ENCODE data around the gene METTL16.

METTL16 gene

DNA sequence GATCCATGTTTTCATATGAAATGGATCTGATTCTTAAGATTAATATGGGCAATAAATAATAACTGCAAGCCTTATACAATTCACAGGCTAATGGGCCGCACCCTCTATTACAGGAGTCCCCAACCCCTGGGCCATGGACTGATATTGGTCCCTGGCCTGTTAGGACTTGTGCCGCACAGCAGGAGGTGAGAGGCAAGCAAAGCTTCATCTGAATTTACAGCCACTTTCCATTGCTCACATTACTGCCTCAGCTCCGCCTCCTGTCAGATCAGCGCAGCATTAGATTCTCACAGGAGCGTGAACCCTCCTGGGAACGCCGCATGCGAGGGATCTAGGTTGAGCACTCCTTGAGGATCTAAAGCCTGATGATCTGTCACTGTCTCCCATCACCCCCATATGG, 26.8 kb downstream of the METTL16 start:
- Mint-ChIP-seq H3K27me3 (no peaks in the 10 kb centered on the region), H3K36me3 (peaks cover 9% of the 10 kb centered on the region), H3K9me3 (no peaks in the 10 kb centered on the region), H3K27ac (no peak overlapping the region), H3K4me3 (no peak overlapping the region), H3K4me1 (peaks cover 20% of the 10 kb centered on the region)
- DNase-seq (ENCODE audit: low spot score in 2 of 2) = no peak
- ATAC-seq (ENCODE audit: low read depth) = no peak

DNA sequence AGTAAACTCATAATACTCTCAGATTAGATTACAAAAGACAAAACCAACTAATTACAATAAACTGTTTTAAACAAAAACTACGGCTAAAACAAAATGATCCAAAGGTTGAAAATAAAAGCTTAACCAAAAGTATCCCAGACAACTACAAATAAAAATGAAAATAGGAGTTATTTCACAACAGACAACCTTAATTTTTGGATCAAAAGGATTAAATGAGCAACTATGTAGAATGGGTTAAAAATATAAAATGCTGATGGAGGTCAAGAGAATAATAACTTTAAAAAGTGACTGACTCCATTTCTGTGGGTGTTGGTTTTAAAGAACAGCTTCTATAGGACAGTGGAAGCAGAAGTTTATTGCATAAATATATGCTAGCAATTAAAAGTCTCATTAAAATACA, 28.6 kb downstream of the METTL16 start:
- DNase-seq (ENCODE audit: low spot score in 2 of 2) = no peak
- Mint-ChIP-seq H3K27ac (no peak overlapping the region), H3K36me3 (peaks cover 10% of the 10 kb centered on the region), H3K4me1 (peaks cover 23% of the 10 kb centered on the region), H3K4me3 (no peak overlapping the region), H3K9me3 (no peaks in the 10 kb centered on the region), H3K27me3 (no peaks in the 10 kb centered on the region)
- ATAC-seq (ENCODE audit: low read depth) = no peak

DNA sequence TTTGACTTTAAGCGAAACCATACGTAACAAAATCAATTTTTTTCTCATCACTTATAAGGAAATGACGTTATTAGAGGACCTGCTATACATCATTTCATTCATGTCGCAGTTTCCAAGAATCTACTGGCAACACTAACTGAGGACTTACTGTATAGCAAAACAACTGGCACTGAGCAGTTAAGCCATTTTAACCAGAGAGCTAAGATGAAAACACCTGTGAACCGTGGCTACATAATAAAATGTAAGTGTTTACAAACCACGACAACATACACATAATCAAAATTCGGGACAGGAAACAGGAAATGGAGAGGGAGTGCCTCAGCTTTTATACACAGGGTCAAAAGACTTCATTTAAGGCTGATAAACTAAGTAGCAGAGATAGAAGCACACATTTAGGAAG, 29.5 kb downstream of the METTL16 start:
- no peaks in the 10 kb centered on the region for H3K9me3 Mint-ChIP-seq
- H3K4me1 Mint-ChIP-seq = peaks cover 27% of the 10 kb centered on the region
- peaks cover 15% of the 10 kb centered on the region for H3K36me3 Mint-ChIP-seq
- DNase-seq (ENCODE audit: low spot score in 2 of 2) = no peak
- no peak for ATAC-seq (ENCODE audit: low read depth)
- no peak overlapping the region for H3K4me3 Mint-ChIP-seq
- peak overlapping the region; percentile 56 for H3K27ac Mint-ChIP-seq
- no peaks in the 10 kb centered on the region for H3K27me3 Mint-ChIP-seq

DNA sequence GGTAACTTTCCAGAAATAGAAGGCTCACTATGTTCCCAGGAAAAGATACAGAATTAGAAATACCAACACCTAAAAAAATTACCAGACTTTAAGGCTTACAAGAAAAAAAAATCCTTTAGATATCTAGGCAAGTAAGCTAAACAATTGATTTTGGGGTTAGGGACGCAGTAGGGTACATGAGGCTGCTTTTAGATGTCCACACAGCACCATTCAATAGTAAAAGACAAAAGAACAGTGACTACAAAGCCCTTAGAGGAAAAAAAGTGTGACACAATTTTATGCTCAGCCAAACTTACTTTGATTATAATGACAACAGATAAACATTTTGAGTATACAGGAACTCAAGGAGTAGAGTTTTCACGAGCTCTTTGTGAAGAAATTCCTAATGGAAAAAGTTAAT, 29.9 kb downstream of the METTL16 start:
- ATAC-seq (ENCODE audit: low read depth) = no peak
- Mint-ChIP-seq H3K27me3 (no peaks in the 10 kb centered on the region), H3K4me3 (no peak overlapping the region), H3K36me3 (peaks cover 10% of the 10 kb centered on the region), H3K9me3 (no peaks in the 10 kb centered on the region), H3K27ac (peak overlapping the region; percentile 56), H3K4me1 (peaks cover 24% of the 10 kb centered on the region)
- DNase-seq (ENCODE audit: low spot score in 2 of 2) = no peak

DNA sequence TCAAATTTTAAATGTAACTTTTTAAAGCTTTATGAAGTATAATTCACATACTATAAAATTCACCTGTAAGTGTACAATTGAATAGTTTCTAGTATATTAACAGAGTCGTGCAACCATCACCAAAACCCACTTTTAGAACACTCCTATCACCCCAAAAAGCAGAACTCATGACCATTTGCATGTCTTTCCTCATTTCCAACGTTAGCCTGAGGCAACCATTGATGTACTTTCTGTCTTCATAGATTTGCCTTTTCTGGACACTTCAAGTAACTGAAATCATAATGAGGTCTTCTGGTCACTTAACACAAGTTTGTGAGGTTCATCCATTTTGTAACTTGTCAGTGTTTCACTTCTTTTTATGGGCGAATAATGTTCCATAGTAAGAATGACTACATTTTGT, 33.2 kb downstream of the METTL16 start:
- Mint-ChIP-seq H3K4me3 (no peak overlapping the region), H3K27me3 (no peaks in the 10 kb centered on the region), H3K36me3 (peaks cover 21% of the 10 kb centered on the region), H3K27ac (no peak overlapping the region), H3K4me1 (peaks cover 26% of the 10 kb centered on the region), H3K9me3 (no peaks in the 10 kb centered on the region)
- ATAC-seq (ENCODE audit: low read depth) (no peak), DNase-seq (ENCODE audit: low spot score in 2 of 2) (no peak)

DNA sequence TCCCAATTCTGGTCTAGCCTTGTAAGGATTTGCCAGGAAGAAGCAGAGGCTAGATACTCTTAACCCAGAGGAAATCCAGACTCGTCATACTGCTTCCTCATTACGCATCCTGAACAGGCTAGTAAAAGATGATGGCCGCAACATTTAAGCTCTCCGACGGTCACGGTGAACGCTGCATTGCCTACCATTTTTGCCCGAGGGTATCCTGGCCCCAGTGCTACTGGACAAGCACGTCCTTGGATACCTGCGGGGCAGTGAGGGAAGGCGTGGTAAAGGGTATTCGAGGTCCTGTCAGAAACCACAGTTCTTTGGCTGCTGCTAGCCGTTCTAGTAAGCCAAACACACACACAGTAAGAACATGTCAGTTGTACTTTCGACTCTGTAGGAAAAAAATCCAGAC, 36.6 kb downstream of the METTL16 start:
- ATAC-seq (ENCODE audit: low read depth) (no peak), DNase-seq (ENCODE audit: low spot score in 2 of 2) (no peak)
- Mint-ChIP-seq H3K36me3 (peaks cover 29% of the 10 kb centered on the region), H3K9me3 (no peaks in the 10 kb centered on the region), H3K4me3 (no peak overlapping the region), H3K4me1 (peaks cover 15% of the 10 kb centered on the region), H3K27ac (no peak overlapping the region), H3K27me3 (no peaks in the 10 kb centered on the region)

DNA sequence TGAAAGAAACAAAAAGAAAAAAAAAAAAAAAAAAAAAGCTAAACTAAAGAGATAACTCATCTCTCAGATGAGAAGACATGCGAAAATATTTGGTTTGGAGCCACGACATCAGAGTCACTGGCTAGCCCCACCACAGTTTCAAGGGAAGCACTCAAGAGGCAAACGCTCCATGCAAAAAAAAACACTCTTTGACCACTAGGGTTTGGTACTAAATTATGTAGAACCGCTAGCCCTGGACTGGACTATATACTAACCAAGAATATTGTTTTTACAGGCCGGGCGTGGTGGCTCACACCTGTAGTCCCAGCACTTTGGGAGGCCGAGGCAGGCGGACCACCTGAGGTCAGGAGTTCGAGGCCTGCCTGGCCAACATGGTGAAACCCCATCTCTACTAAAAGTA, 37.3 kb downstream of the METTL16 start:
- peaks cover 35% of the 10 kb centered on the region for H3K36me3 Mint-ChIP-seq
- no peaks in the 10 kb centered on the region for H3K9me3 Mint-ChIP-seq
- no peak for ATAC-seq (ENCODE audit: low read depth)

DNA sequence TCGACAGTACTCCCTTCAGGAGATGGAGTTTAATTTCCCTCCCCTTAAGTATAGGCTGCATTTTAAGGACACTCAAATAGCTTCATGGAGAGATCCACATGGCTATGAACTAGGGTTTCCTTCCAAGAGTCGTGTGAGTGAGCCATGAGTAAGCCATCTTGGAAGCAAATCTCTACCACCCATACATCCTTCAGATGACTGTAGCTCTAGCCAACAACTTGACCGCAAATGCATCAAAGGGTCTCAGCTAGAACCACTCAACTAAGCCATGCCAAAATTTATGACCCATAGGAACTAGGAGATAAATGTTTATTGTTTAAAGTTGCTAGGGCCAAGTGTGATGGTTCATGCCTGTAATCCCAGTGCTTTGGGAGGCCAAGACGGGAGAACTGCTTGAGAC, 43.4 kb downstream of the METTL16 start:
- Mint-ChIP-seq H3K27me3 (no peaks in the 10 kb centered on the region), H3K27ac (no peak overlapping the region), H3K4me1 (no peaks in the 10 kb centered on the region), H3K9me3 (no peaks in the 10 kb centered on the region), H3K36me3 (peaks cover 31% of the 10 kb centered on the region), H3K4me3 (no peak overlapping the region)
- ATAC-seq (ENCODE audit: low read depth) = no peak
- DNase-seq (ENCODE audit: low spot score in 2 of 2) = no peak

More for the DNA sequence above, 37.3 kb downstream of the METTL16 start:
- no peaks in the 10 kb centered on the region for H3K27me3 Mint-ChIP-seq
- DNase-seq (ENCODE audit: low spot score in 2 of 2) = no peak
- no peak overlapping the region for H3K27ac Mint-ChIP-seq
- H3K4me1 Mint-ChIP-seq = peaks cover 15% of the 10 kb centered on the region
- H3K4me3 Mint-ChIP-seq = no peak overlapping the region

DNA sequence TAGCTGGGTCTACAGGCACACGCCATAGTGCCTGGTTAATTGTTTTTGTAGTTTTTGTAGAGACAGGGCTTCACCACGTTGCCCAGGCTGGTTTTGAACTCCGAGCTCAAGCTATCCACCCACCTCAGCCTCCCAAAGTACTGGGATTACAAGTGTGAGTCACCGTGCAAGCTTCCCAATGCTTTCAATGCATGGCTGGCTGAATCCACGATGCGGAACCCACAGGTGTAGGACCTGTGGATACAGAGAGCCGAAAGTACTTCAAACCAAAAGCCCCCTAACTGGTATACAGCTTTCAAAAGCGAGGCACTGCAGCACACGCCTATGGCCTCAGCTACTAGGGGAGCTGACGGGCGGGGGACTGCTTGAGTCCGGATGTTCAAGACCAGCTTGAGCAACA, 44.8 kb downstream of the METTL16 start:
- H3K36me3 Mint-ChIP-seq = peaks cover 33% of the 10 kb centered on the region
- no peaks in the 10 kb centered on the region for H3K27me3 Mint-ChIP-seq
- H3K27ac Mint-ChIP-seq = no peak overlapping the region
- DNase-seq (ENCODE audit: low spot score in 2 of 2) (no peak), ATAC-seq (ENCODE audit: low read depth) (no peak)
- H3K9me3 Mint-ChIP-seq = no peaks in the 10 kb centered on the region
- no peaks in the 10 kb centered on the region for H3K4me1 Mint-ChIP-seq
- H3K4me3 Mint-ChIP-seq = no peak overlapping the region

DNA sequence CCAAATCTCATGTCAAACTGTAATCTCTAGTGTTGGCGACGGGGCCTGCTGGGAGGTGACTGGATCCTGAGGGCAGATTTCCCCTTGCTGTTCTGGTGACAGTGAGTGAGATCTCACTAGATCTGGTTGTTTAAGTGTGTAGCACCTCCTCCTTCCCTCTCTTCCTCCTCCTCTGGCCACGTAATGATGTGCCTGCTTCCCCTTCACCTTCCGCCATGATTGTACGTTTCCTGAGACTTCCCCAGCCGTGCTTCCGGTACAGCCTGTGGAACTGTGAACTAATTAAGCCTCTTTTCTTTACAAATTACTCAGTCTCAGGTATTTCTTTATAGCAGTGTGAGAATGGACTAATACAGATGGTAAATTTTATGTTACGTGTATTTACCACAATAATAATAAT, 49.2 kb downstream of the METTL16 start:
- H3K4me3 Mint-ChIP-seq = no peak overlapping the region
- H3K36me3 Mint-ChIP-seq = peaks cover 24% of the 10 kb centered on the region

DNA sequence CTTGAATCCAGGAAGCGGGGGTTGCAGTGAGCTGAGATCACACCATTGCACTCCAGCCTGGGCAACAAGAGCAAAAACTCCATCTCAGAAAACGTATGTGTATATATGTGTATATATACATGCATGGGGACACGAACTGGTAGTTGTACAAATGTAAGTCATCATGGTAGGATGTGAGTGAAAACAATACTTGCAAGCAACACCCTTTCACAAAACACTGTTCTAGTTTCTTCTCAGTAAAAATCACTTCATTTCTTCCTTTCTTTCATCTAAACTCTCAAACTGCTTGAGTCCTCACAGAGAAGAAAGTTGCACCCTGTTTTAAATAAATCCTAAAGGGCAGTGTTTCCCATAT, 51.8 kb downstream of the METTL16 start:
- no peak overlapping the region for H3K27ac Mint-ChIP-seq
- H3K4me3 Mint-ChIP-seq = no peak overlapping the region
- DNase-seq (ENCODE audit: low spot score in 2 of 2) (no peak), ATAC-seq (ENCODE audit: low read depth) (no peak)
- H3K9me3 Mint-ChIP-seq = no peaks in the 10 kb centered on the region
- no peaks in the 10 kb centered on the region for H3K4me1 Mint-ChIP-seq
- H3K27me3 Mint-ChIP-seq = no peaks in the 10 kb centered on the region
- peaks cover 26% of the 10 kb centered on the region for H3K36me3 Mint-ChIP-seq

More for the DNA sequence above, 49.2 kb downstream of the METTL16 start:
- Mint-ChIP-seq H3K4me1 (no peaks in the 10 kb centered on the region), H3K27me3 (no peaks in the 10 kb centered on the region), H3K27ac (no peak overlapping the region), H3K9me3 (no peaks in the 10 kb centered on the region)
- DNase-seq (ENCODE audit: low spot score in 2 of 2) (no peak), ATAC-seq (ENCODE audit: low read depth) (no peak)

DNA sequence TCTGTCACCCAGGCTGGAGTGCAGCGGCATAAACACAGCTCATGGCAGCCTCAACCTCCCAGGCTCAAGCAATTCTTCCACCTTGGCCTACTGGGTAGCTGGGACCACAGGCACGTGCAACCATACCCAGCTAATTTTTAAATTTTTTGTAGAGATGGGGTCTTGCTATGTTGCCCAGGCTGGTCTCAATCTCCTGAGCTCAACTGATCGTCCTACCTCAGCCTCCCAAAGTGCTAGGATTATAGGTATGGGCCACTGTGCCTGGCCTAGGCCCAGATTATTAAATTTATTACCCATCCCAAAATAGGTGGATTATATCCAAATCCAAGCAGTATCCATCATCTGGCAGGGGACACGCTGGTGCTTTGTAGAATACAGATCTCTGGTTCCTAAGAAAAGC, 53.8 kb downstream of the METTL16 start:
- ATAC-seq (ENCODE audit: low read depth) (no peak), DNase-seq (ENCODE audit: low spot score in 2 of 2) (no peak)
- Mint-ChIP-seq H3K36me3 (peaks cover 21% of the 10 kb centered on the region), H3K27ac (no peak overlapping the region), H3K4me3 (no peak overlapping the region), H3K27me3 (no peaks in the 10 kb centered on the region), H3K4me1 (peaks cover 5% of the 10 kb centered on the region), H3K9me3 (no peaks in the 10 kb centered on the region)

DNA sequence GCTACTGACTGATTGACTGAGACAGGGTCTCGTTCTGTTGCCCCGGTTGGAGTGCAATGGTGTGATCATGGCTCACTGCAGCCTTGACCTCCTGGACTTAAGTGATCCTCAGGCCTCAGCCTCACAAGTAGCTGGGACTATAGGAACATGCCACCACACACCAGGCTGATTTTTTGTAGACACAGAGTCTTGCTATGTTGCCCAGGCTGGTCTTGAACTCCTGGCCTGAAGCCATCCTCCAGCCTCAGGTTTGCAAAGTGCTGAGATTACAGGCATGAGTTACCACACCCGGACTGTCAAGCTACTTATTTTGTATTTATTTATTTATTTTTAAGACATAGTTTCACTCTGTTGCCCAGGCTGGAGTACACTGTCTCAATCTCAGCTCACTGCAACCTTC, 55.2 kb downstream of the METTL16 start:
- peaks cover 11% of the 10 kb centered on the region for H3K36me3 Mint-ChIP-seq
- no peak for DNase-seq (ENCODE audit: low spot score in 2 of 2)
- no peak overlapping the region for H3K4me3 Mint-ChIP-seq
- H3K9me3 Mint-ChIP-seq = no peaks in the 10 kb centered on the region
- no peak for ATAC-seq (ENCODE audit: low read depth)
- H3K27ac Mint-ChIP-seq = no peak overlapping the region
- peaks cover 5% of the 10 kb centered on the region for H3K4me1 Mint-ChIP-seq
- no peaks in the 10 kb centered on the region for H3K27me3 Mint-ChIP-seq

DNA sequence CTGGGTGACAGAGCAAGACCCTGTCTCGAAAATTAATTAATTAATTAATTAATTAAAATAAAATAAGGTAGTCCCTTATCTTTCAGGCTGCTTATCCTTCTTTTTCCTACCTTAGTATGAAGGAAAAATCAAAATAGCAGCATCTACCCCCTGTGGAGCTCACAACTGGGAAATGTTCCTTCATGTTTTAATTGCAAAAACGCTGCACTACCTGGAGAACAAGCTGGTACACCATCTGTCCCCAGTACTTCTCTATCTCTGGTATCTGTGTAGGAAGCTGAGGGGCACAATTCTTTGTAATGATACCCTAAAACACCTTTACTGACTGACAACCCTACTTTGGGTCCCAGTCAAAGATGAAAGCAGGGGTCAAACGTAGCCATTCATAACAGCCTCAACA, 55.7 kb downstream of the METTL16 start:
- Mint-ChIP-seq H3K4me3 (no peak overlapping the region), H3K27ac (no peak overlapping the region), H3K36me3 (peaks cover 11% of the 10 kb centered on the region), H3K27me3 (no peaks in the 10 kb centered on the region), H3K4me1 (peaks cover 5% of the 10 kb centered on the region), H3K9me3 (no peaks in the 10 kb centered on the region)
- no peak for DNase-seq (ENCODE audit: low spot score in 2 of 2)
- no peak for ATAC-seq (ENCODE audit: low read depth)

DNA sequence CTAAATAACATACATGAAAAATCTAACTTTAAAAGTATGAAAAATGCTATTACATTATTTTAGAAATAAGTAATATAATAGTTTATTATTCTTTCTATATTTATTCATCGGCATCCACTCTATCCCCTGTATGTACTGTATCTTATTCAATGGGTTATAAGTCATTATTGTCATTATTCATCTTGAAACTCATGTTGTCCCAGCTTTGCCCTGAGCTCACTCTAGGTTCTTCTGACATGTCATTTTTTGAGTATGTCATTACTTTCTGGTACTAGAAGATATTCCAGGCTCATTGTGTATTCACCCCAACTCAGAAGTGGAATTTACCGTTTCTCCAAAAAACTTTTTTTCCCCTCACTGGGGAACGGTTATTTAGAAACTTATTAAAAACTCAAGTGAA, 57.8 kb downstream of the METTL16 start:
- no peak for DNase-seq (ENCODE audit: low spot score in 2 of 2)
- Mint-ChIP-seq H3K27ac (peak overlapping the region; percentile 91), H3K4me3 (no peak overlapping the region), H3K4me1 (peaks cover 5% of the 10 kb centered on the region), H3K9me3 (no peaks in the 10 kb centered on the region), H3K27me3 (no peaks in the 10 kb centered on the region), H3K36me3 (peaks cover 7% of the 10 kb centered on the region)
- ATAC-seq (ENCODE audit: low read depth) = no peak

DNA sequence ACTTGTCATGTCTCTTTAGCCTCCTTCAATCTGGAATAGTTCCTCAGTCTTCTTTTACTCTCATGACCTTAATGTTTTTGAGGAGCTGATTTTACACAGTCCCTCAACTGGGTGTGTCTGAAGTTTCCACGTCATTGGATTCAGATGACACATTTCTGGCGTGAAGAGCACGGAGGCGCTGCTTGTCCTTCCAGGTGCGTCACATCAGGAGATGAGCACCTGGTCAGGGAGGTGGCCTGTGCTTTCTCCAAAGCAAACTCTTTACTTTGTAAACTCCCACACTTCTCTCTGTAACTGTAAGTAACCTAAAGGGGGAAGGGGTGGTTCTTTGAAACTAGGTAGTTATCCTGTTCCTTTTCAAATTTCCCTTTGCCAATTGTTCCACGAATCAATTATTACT, 58.4 kb downstream of the METTL16 start:
- peak; percentile 66 for ATAC-seq (ENCODE audit: low read depth)
- H3K27ac Mint-ChIP-seq = peak overlapping the region; percentile 91
- H3K4me3 Mint-ChIP-seq = no peak overlapping the region

More for the DNA sequence above, 58.4 kb downstream of the METTL16 start:
- no peaks in the 10 kb centered on the region for H3K9me3 Mint-ChIP-seq
- DNase-seq (ENCODE audit: low spot score in 2 of 2) = no peak
- peaks cover 7% of the 10 kb centered on the region for H3K36me3 Mint-ChIP-seq
- no peaks in the 10 kb centered on the region for H3K27me3 Mint-ChIP-seq
- peaks cover 5% of the 10 kb centered on the region for H3K4me1 Mint-ChIP-seq

All from memory B cell (primary cell).